Caco-2 (cell line): Measurements from ENCODE around the gene EOLA2. TPM values are rescaled to one million over a fixed set of nuclear protein-coding genes. Genes with fewer than 3 reads are reported as not detected.
"Not testable (repeated sequence)": the region's sequence is repeated elsewhere in the genome, so short reads cannot be mapped to it uniquely, and the experiment has no call there.

ENCODE experiments used
- BruUV-seq: library from RNA; stranded (reverse); fragments of 400-500 nt; replicated peaks from 2 replicates; lab custom pipeline; 2021; lab: Mats Ljungman, UMichigan
- CTCF ChIA-PET: fragments of 300-600 bp; sonication (Branson Sonifier 250); formaldehyde crosslinking; loops from one replicate; lab custom pipeline; 2022; ENCODE audit warnings: antibody characterized with exemption; lab: Charles Lee
- POLR2A ChIA-PET: fragments of 300-600 bp; sonication (Branson Sonifier 250); formaldehyde crosslinking; loops from one replicate; lab custom pipeline; 2022; ENCODE audit warnings: antibody characterized with exemption; lab: Charles Lee
- DNase-seq, 2 experiments: peaks; one replicate each; pipeline versions ENCODE4 v3.0.0 to v3.0.0-alpha.2; 2020 to 2022
- H3K27me3 ChIP-seq: replicated peaks from 2 replicates; pipeline ENCODE4 v1.6.0; 2011; ENCODE audit warnings: low read length; ENCODE audit not compliant: control insufficient read depth, insufficient read depth
- H3K36me3 ChIP-seq: 2 replicates; pipeline ENCODE4 v1.5.1; 2011; ENCODE audit warnings: low read length; ENCODE audit not compliant: control insufficient read depth, insufficient read depth
- H3K4me1 ChIP-seq: fragments of 250-450 bp; sonication (Bioruptor Pico); 2 replicates; pipeline ENCODE4 v1.5.1; 2020; ENCODE audit warnings: mild to moderate bottlenecking
- H3K4me3 ChIP-seq: 2 replicates; pipeline ENCODE4 v1.5.1; 2011; ENCODE audit warnings: low read depth, mild to moderate bottlenecking, control low read depth, low read length
- H3K9me3 ChIP-seq: fragments of 250-450 bp; sonication (Bioruptor Pico); 2 replicates; pipeline ENCODE4 v1.5.1; 2020; ENCODE audit warnings: mild to moderate bottlenecking, moderate library complexity
- H3K27ac Mint-ChIP-seq: one replicate; pipeline ENCODE4 v1.8.0; 2022; ENCODE audit warnings: mixed read lengths; ENCODE audit not compliant: unreplicated experiment
- H3K27me3 Mint-ChIP-seq: one replicate; pipeline ENCODE4 v1.8.0; 2022; ENCODE audit warnings: mixed read lengths; ENCODE audit not compliant: insufficient read depth, unreplicated experiment
- H3K36me3 Mint-ChIP-seq: one replicate; pipeline ENCODE4 v1.8.0; 2022; ENCODE audit warnings: mild to moderate bottlenecking, mixed read lengths; ENCODE audit not compliant: insufficient read depth, unreplicated experiment
- H3K4me1 Mint-ChIP-seq: one replicate; pipeline ENCODE4 v1.8.0; 2022; ENCODE audit warnings: low read depth, mixed read lengths; ENCODE audit not compliant: unreplicated experiment
- H3K4me3 Mint-ChIP-seq: one replicate; pipeline ENCODE4 v1.8.0; 2022; ENCODE audit warnings: mild to moderate bottlenecking, moderate library complexity, mixed read lengths; ENCODE audit not compliant: unreplicated experiment
- H3K9me3 Mint-ChIP-seq: one replicate; pipeline ENCODE4 v1.8.0; 2022; ENCODE audit warnings: mixed read lengths; ENCODE audit not compliant: unreplicated experiment
- CTCF ChIP-seq, 2 experiments: fragments of 200-600 bp in 1 of 2; IDR thresholded peaks; 1 replicate in 1 of 2; 2 replicates in 1 of 2; pipeline versions ENCODE4 v1.5.1 to v1.8.0; 2011 to 2022; ENCODE audit warnings: antibody characterized with exemption in 1 of 2, control low read depth in 1 of 2, inconsistent platforms in 1 of 2, low read depth in 1 of 2, low read length in 1 of 2, mild to moderate bottlenecking in 1 of 2, moderate library complexity in 1 of 2; ENCODE audit not compliant: insufficient read depth in 1 of 2, severe bottlenecking in 1 of 2, unreplicated experiment in 1 of 2
- intact Hi-C: fragments of 100-400 bp; cut with micrococcal nuclease; formaldehyde crosslinking; loops from one replicate; pipeline ENCODE4 v1.10.0; 2022; ENCODE audit not compliant: unreplicated experiment
- total RNA-seq: library from RNA; stranded (reverse); gene quantifications from 2 replicates; pipeline ENCODE4 v1.2.3, GENCODE V29; 2022

EOLA2 gene
- total RNA-seq, 1 experiment from 2014 or later, result 32.1 TPM

DNA sequence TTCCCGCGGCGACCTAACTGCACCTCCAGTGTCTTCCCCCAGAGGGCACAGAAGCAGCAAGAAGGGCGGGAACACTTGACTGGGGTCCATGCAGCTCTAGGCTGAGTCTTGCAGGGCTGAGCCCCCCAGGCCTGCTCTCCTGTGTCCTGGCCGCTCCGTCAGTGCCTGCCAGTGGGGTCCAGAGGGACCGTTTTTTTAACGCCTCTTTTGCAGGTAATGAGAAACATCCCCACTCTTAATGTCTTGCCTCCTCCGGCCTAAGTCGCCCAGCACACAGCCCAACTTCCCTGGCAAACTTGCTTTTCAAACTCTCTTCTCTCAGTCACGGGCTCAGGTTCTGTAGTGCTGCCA is 2.4 kb upstream of the EOLA2 start:
- H3K27me3 Mint-ChIP-seq, DNase-seq, H3K9me3 Mint-ChIP-seq, H3K27me3 ChIP-seq, H3K27ac Mint-ChIP-seq, H3K4me1 ChIP-seq, H3K36me3 ChIP-seq, BruUV-seq, H3K4me1 Mint-ChIP-seq, H3K4me3 ChIP-seq, intact Hi-C loops, H3K9me3 ChIP-seq: not testable (repeated sequence)
- H3K4me3 Mint-ChIP-seq, result peak overlapping the region; percentile 85
- H3K36me3 Mint-ChIP-seq, result peaks cover 13% of the 10 kb centered on the region
- TF ChIP-seq CTCF (IDR thresholded peaks at IDR 0.05; ENCODE audit: insufficient read depth in 1 of 2, low read depth in 1 of 2, low read length in 1 of 2, severe bottlenecking in 1 of 2, unreplicated experiment in 1 of 2), result peak; percentile 32 to 39
- ChIA-PET POLR2A (interaction anchor here (0.5 kb wide), 1 partner anchor 400 kb away, joined by 5 read pairs; no protein-coding TSS in a partner anchor), CTCF (interaction anchor here (0.6 to 1.2 kb wide), 2 partner anchors 109 to 483 kb away, joined by 3 to 5 read pairs; no protein-coding TSS in a partner anchor)

DNA sequence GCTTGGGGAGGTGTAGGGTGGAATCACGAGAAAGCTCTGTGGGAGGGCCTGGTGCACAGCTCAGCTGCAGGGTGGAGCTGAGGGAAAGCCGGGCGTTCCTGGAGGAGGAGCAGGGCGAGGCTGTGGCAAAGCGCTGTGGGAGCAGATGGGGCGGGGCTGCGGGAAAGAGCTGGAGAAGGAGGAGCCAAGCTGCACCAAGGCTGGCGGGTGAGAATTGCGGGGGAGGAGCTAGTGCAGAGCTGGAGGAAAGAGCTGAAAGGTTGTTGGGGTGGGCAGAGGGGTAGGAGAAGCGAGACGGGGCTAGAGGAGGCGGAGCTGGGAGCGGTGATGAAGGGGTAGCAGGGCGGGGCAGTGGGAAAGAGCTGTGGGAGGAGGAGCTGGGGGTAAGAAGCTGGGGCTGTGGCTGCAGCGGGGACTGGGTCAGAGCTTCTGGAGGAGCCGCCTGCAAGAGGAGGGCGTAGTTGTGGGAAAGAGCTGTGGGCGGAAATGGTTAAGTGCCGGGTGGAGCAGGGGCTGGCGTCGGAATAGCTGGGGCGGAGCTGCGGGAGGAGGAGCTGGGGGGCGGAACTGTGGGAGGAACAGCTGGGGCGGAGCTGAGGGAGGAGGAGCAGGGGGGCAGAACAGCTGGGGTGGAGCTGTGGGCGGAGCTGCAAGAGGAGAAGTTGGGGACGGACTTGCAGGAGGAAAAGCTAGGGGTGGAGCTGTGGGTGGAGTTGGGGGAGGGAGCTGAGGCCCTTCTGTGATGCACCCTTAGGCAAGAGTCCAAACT is 1.8 kb upstream of the EOLA2 start:
- Mint-ChIP-seq H3K4me1 (no peaks in the 10 kb centered on the region), H3K4me3 (peak overlapping the region; percentile 85), H3K27me3 (no peaks in the 10 kb centered on the region), H3K27ac (peak overlapping the region; percentile 83), H3K36me3 (peaks cover 13% of the 10 kb centered on the region), H3K9me3 (no peaks in the 10 kb centered on the region)
- Histone ChIP-seq H3K4me3 (peak overlapping the region; percentile 76), H3K36me3 (no peaks in the 10 kb centered on the region), H3K27me3 (no peaks in the 10 kb centered on the region), H3K9me3 (no peaks in the 10 kb centered on the region), H3K4me1 (no peaks in the 10 kb centered on the region)
- BruUV-seq, result no TSS peak
- POLR2A ChIA-PET, result interaction anchor here (0.5 kb wide), 1 partner anchor 400 kb away, joined by 5 read pairs; no protein-coding TSS in a partner anchor
- no peak for TF ChIP-seq CTCF (IDR thresholded peaks at IDR 0.05; ENCODE audit: insufficient read depth in 1 of 2, low read depth in 1 of 2, low read length in 1 of 2, severe bottlenecking in 1 of 2, unreplicated experiment in 1 of 2)
- DNase-seq, result peak; percentile 92 to 96
- intact Hi-C loops, result no loop called here
- CTCF ChIA-PET, result interaction anchor here (0.9 to 1.2 kb wide), 2 partner anchors 110 to 546 kb away, joined by 3 to 4 read pairs; no protein-coding TSS in a partner anchor

DNA sequence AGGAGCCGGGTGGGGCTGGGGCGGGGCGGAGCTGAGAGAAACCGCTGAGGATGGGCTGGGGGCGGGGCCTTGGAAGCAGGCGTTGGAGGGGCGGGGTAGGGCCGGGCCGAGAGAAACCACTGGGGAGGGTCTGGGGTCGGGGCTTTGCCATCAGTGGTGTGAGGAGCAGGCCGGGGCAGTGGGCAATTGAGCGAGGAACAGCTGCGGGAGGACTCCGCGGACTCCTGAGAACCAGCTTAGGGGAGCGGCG is 1.3 kb upstream of the EOLA2 start:
- ChIA-PET POLR2A (interaction anchor here (0.6 to 1.2 kb wide), 4 partner anchors 9 to 1053 kb away, joined by 3 to 6 read pairs (median 5); no protein-coding TSS in a partner anchor), CTCF (interaction anchor here (0.9 to 1.2 kb wide), 2 partner anchors 110 to 547 kb away, joined by 3 to 4 read pairs; no protein-coding TSS in a partner anchor)
- Mint-ChIP-seq H3K27me3 (no peaks in the 10 kb centered on the region), H3K9me3 (no peaks in the 10 kb centered on the region), H3K27ac (peak overlapping the region; percentile 83), H3K4me1 (no peaks in the 10 kb centered on the region), H3K36me3 (peaks cover 8% of the 10 kb centered on the region), H3K4me3 (peak overlapping the region; percentile 85)
- no peaks in the 10 kb centered on the region for H3K4me1 ChIP-seq
- intact Hi-C loops, result no loop called here
- peak overlapping the region; percentile 76 for H3K4me3 ChIP-seq
- no TSS peak for BruUV-seq
- TF ChIP-seq CTCF (IDR thresholded peaks at IDR 0.05; ENCODE audit: insufficient read depth in 1 of 2, low read depth in 1 of 2, low read length in 1 of 2, severe bottlenecking in 1 of 2, unreplicated experiment in 1 of 2), result no peak
- H3K27me3 ChIP-seq, result no peaks in the 10 kb centered on the region
- H3K36me3 ChIP-seq, result no peaks in the 10 kb centered on the region
- no peak for DNase-seq
- no peaks in the 10 kb centered on the region for H3K9me3 ChIP-seq
